ENCODE measurements around the gene ACVR1B. TPM values are rescaled to one million over a fixed set of nuclear protein-coding genes. Genes with fewer than 3 reads are reported as not detected.

Gene ACVR1B
- 14.7 and 16.1 TPM in 2 replicates for total RNA-seq (2022)
- Bru-seq, nascent RNA: percentile 75 among the genes with signal in this experiment
- BruChase-seq, experiment 1, labeled RNA remaining after a 6-hour chase: percentile 56 among the genes with signal in this experiment
- percentile 65 among the genes with signal in this experiment for BruChase-seq, experiment 2, labeled RNA remaining after a 2-hour chase
- long read RNA-seq, partial matches to known transcripts: 1 of 2 reads
- long read RNA-seq, other reads (novel, unspliced or antisense): 1 of 2 reads

GRCh38 chr12:51951199-51951842 is at the start of gene ACVR1B:
TSS of gene ACVR1B (plus strand) at chr12:51951699. CDS start at chr12:51951744, 45 bp downstream.
- no peaks in the 10 kb centered on the region for H3K9me3 Mint-ChIP-seq (ENCODE audit: unreplicated experiment)
- no TSS peak for BruUV-seq (replicated peaks)
- peaks cover 36% of the 10 kb centered on the region for H3K4me1 Mint-ChIP-seq (ENCODE audit: insufficient read depth, unreplicated experiment)
- ChIA-PET POLR2A (interaction anchor here (0.6 to 2.7 kb wide), 7 partner anchors 11 to 181 kb away, joined by 3 to 13 read pairs (median 4); no protein-coding TSS in a partner anchor), CTCF (interaction anchor here (2.4 kb wide), 1 partner anchor 20 kb away, joined by 7 read pairs; no protein-coding TSS in a partner anchor)
- intact Hi-C loops (cut with micrococcal nuclease): no loop called here
- peak within 1 kb of the TSS; percentile 89 for H3K4me3 Mint-ChIP-seq (ENCODE audit: unreplicated experiment)
- no peak for TF ChIP-seq CTCF (IDR thresholded peaks at IDR 0.05; ENCODE audit: unreplicated experiment)
- H3K27ac Mint-ChIP-seq (ENCODE audit: low read depth, unreplicated experiment): peak within 1 kb of the TSS; percentile 87
- no peaks in the 10 kb centered on the region for H3K36me3 Mint-ChIP-seq (ENCODE audit: insufficient read depth, unreplicated experiment)
- DNase-seq (ENCODE audit: unreplicated experiment): peak; percentile 82
- H3K27me3 Mint-ChIP-seq (ENCODE audit: insufficient read depth, unreplicated experiment): peaks cover 12% of the 10 kb centered on the region

- H3K27ac Mint-ChIP-seq (ENCODE audit: low read depth, unreplicated experiment): no peak overlapping the region
- H3K4me1 Mint-ChIP-seq (ENCODE audit: insufficient read depth, unreplicated experiment): peaks cover 11% of the 10 kb centered on the region
- ChIA-PET POLR2A (no interaction called here), CTCF (no interaction called here)
- no peaks in the 10 kb centered on the region for H3K27me3 Mint-ChIP-seq (ENCODE audit: insufficient read depth, unreplicated experiment)
- H3K9me3 Mint-ChIP-seq (ENCODE audit: unreplicated experiment): no peaks in the 10 kb centered on the region
- no peak for TF ChIP-seq CTCF (IDR thresholded peaks at IDR 0.05; ENCODE audit: unreplicated experiment)
- no TSS peak for BruUV-seq (replicated peaks)
- no peak for DNase-seq (ENCODE audit: unreplicated experiment)
- intact Hi-C loops (cut with micrococcal nuclease): no loop called here
- no peaks in the 10 kb centered on the region for H3K36me3 Mint-ChIP-seq (ENCODE audit: insufficient read depth, unreplicated experiment)
- no peak overlapping the region for H3K4me3 Mint-ChIP-seq (ENCODE audit: unreplicated experiment)
Observed at GRCh38 chr12:51901881-51902280, 49.6 kb upstream of the ACVR1B start.

GRCh38 chr12:51904951-51905470 is 46.5 kb upstream of the ACVR1B start:
- intact Hi-C loops (cut with micrococcal nuclease): no loop called here
- DNase-seq (ENCODE audit: unreplicated experiment): no peak
- Mint-ChIP-seq H3K4me1 (ENCODE audit: insufficient read depth, unreplicated experiment) (peaks cover 11% of the 10 kb centered on the region), H3K27me3 (ENCODE audit: insufficient read depth, unreplicated experiment) (no peaks in the 10 kb centered on the region), H3K36me3 (ENCODE audit: insufficient read depth, unreplicated experiment) (no peaks in the 10 kb centered on the region), H3K9me3 (ENCODE audit: unreplicated experiment) (no peaks in the 10 kb centered on the region), H3K4me3 (ENCODE audit: unreplicated experiment) (no peak overlapping the region), H3K27ac (ENCODE audit: low read depth, unreplicated experiment) (no peak overlapping the region)
- POLR2A ChIA-PET: interaction anchor here (0.7 kb wide), 1 partner anchor 12 kb away, joined by 3 read pairs; no protein-coding TSS in a partner anchor
- no peak for TF ChIP-seq CTCF (IDR thresholded peaks at IDR 0.05; ENCODE audit: unreplicated experiment)
- no TSS peak for BruUV-seq (replicated peaks)
- CTCF ChIA-PET: interaction anchor here (0.6 to 1.5 kb wide), 4 partner anchors 9 to 1956 kb away, joined by 4 to 5 read pairs (median 4); no protein-coding TSS in a partner anchor

All from MCF 10A (cell line).